SU-DHL-6 (cell line): ENCODE measurements around the gene TREH.

Experiments used
- EZH2phosphoT487 ChIP-seq: fragments of 200-600 bp; sonication (generic), shearing (Covaris generic); conservative IDR thresholded peaks from 2 replicates; pipeline ENCODE4 v1.6.1; 2018; ENCODE audit warnings: mild to moderate bottlenecking, antibody characterized with exemption, low read length, moderate library complexity, mixed read lengths
- TF ChIP-seq, protein P1 (sequence below): fragments of 200-600 bp; sonication (generic); IDR thresholded peaks from one replicate; pipeline ENCODE4 v1.5.1; 2017; ENCODE audit warnings: antibody characterized with exemption, mild to moderate bottlenecking, low read length, moderate library complexity; ENCODE audit not compliant: insufficient read depth, poor library complexity, severe bottlenecking

DNA sequence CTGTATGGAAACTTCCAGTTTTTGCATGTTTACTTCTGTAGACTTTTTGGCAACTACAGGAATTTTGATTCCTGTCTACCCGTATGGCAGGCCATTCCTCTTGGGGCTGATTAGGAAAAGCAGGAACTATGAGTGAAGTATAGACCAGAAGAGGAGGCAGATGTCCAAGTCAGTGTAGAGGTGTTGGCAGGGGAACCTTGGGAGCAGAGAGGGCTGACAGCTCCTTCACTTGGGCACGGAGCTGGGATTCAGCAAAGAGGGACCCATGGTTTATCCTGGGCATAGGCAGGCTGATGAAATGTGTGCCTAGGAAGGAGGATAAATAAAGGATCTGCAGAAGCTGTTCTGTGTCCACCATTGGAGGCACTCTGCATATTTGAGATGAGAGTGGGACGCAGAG is 33.1 kb downstream of the TREH start:
- TF ChIP-seq, protein P1, sequence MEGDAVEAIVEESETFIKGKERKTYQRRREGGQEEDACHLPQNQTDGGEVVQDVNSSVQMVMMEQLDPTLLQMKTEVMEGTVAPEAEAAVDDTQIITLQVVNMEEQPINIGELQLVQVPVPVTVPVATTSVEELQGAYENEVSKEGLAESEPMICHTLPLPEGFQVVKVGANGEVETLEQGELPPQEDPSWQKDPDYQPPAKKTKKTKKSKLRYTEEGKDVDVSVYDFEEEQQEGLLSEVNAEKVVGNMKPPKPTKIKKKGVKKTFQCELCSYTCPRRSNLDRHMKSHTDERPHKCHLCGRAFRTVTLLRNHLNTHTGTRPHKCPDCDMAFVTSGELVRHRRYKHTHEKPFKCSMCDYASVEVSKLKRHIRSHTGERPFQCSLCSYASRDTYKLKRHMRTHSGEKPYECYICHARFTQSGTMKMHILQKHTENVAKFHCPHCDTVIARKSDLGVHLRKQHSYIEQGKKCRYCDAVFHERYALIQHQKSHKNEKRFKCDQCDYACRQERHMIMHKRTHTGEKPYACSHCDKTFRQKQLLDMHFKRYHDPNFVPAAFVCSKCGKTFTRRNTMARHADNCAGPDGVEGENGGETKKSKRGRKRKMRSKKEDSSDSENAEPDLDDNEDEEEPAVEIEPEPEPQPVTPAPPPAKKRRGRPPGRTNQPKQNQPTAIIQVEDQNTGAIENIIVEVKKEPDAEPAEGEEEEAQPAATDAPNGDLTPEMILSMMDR = no peak
- no peak for TF ChIP-seq EZH2phosphoT487
